Measurements from ENCODE around the gene PGAP2. TPM values are rescaled to one million over a fixed set of nuclear protein-coding genes. Genes with fewer than 3 reads are reported as not detected.

The PGAP2 gene
- polyA plus RNA-seq, 2 donors = 34.0 to 36.9 TPM

DNA sequence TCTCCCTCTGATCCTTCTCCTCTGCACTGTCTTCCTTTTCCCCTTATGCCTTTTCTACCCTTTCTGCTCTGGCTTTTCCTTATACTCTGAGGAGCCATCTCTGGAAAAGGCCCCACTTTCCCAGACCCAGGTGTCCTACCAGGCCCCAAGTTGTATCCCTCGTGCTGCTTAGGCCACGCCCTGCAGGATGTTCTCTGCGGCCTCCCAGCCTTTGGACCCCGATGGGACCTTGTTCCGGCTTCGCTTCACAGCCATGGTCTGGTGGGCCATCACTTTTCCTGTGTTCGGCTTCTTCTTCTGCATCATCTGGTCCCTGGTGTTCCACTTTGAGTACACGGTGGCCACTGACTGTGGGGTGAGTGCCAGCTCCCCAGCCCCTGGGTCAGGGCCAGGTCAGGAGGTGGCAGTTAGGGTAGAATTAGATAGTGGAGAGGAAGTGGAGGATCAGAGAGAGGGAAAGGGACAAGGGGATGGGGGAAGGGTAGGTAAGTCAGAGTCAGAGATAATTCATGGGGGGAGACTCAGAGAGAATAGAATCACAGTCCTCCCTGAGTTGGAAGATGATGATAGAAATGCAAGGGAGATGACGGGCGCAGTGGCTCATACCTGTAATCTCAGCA is 8.9 kb downstream of the PGAP2 start:
- Histone ChIP-seq H3K36me3 (ENCODE audit: control insufficient read depth in 2 of 2, insufficient read depth in 2 of 2, low read length in 1 of 2) (no peaks in the 10 kb centered on the region), H3K4me1 (ENCODE audit: control insufficient read depth in 2 of 2, insufficient read depth in 2 of 2, low read length in 1 of 2) (peaks cover 0 to 3% of the 10 kb centered on the region in 2 donors), H3K27ac (ENCODE audit: low read depth in 2 of 2, low read length in 1 of 2) (no peak overlapping the region), H3K9me3 (ENCODE audit: control insufficient read depth in 2 of 2, insufficient read depth in 1 of 2, low read depth in 1 of 2, low read length in 1 of 2) (no peaks in the 10 kb centered on the region), H3K4me3 (ENCODE audit: low read depth in 1 of 2, low read length in 2 of 2) (no peak overlapping the region), H3K27me3 (ENCODE audit: control insufficient read depth in 1 of 2, insufficient read depth in 2 of 2, low read length in 2 of 2) (no peaks in the 10 kb centered on the region)
- 87 to 91% methylated on average over 10 of the region's 10 CpGs for WGBS, 2 donors

DNA sequence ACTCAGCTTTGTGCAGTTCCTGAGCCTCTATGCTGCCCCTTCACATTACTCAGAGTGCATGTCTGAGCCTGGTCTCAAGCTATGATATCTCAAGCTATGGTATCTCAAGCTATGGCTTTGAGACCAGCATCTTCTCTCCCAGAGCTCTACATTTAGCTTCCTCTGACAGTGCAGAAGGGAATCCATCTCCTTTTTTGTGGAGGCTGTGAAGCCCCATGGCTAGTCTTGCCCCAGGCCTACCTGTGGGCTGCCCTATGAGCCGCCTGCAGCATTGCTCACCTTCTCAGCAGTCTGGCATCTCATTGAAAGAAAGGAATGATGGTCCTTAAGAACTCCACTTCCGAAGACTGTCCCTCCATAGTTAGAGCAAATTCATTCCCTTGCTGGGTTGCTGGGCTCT is 12.6 kb downstream of the PGAP2 start:
- H3K27me3 ChIP-seq (ENCODE audit: control insufficient read depth in 1 of 2, insufficient read depth in 2 of 2, low read length in 2 of 2) = no peaks in the 10 kb centered on the region
- H3K36me3 ChIP-seq (ENCODE audit: control insufficient read depth in 2 of 2, insufficient read depth in 2 of 2, low read length in 1 of 2) = peaks cover 0 to 9% of the 10 kb centered on the region in 2 donors
- peaks cover 0 to 10% of the 10 kb centered on the region in 2 donors for H3K4me1 ChIP-seq (ENCODE audit: control insufficient read depth in 2 of 2, insufficient read depth in 2 of 2, low read length in 1 of 2)
- WGBS, 2 donors = 97% methylated on average over 2 of the region's 2 CpGs
- peaks cover 0 to 3% of the 10 kb centered on the region in 2 donors for H3K9me3 ChIP-seq (ENCODE audit: control insufficient read depth in 2 of 2, insufficient read depth in 1 of 2, low read depth in 1 of 2, low read length in 1 of 2)
- no peak overlapping the region for H3K4me3 ChIP-seq (ENCODE audit: low read depth in 1 of 2, low read length in 2 of 2)
- H3K27ac ChIP-seq (ENCODE audit: low read depth in 2 of 2, low read length in 1 of 2) = no peak overlapping the region

DNA sequence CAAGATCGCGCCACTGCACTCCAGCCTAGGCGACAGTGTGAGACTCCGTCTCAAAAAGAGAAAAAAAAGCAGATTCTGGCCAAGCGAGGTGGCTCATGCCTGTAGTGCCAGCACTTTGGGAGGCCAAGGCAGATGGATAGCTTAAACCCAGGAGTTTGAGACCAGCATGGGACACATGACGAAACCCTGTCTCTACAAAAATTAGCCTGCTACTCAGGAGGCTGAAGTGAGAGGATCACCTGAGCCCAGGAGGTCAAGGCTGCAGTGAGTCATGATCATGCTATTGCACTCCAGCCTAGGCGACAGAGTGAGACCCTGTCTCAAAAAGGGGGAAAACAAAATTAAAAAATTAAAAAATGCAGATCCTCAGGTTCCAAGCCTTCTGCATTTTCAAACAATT is 14.0 kb downstream of the PGAP2 start:
- H3K4me3 ChIP-seq (ENCODE audit: low read depth in 1 of 2, low read length in 2 of 2) = no peak overlapping the region
- H3K27ac ChIP-seq (ENCODE audit: low read depth in 2 of 2, low read length in 1 of 2) = no peak overlapping the region
- H3K4me1 ChIP-seq (ENCODE audit: control insufficient read depth in 2 of 2, insufficient read depth in 2 of 2, low read length in 1 of 2) = peaks cover 0 to 9% of the 10 kb centered on the region in 2 donors
- WGBS, 2 donors = 92 to 96% methylated on average over 5 to 7 of the region's 7 CpGs
- peaks cover 0 to 3% of the 10 kb centered on the region in 2 donors for H3K9me3 ChIP-seq (ENCODE audit: control insufficient read depth in 2 of 2, insufficient read depth in 1 of 2, low read depth in 1 of 2, low read length in 1 of 2)
- no peaks in the 10 kb centered on the region for H3K27me3 ChIP-seq (ENCODE audit: control insufficient read depth in 1 of 2, insufficient read depth in 2 of 2, low read length in 2 of 2)
- peaks cover 2 to 19% of the 10 kb centered on the region in 2 donors for H3K36me3 ChIP-seq (ENCODE audit: control insufficient read depth in 2 of 2, insufficient read depth in 2 of 2, low read length in 1 of 2)

DNA sequence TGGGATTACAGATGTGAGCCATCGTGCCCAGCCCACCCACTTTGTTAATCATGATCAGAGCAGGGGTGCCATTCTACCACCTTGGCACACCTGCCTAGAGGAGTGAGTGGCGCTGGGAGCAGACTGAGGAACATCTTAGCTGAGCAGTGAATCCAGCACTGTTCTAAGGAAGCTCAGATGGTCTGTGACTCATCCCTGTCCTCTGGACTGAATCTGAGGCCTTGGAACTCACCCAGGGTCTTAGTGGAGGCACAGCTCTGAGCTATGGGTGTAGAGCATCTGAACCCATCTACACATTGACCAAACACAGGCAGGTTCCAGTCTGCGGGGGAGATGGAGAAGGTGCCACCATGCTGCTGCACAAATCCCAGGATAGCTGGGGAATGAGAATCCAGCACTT is 14.9 kb downstream of the PGAP2 start:
- H3K27me3 ChIP-seq (ENCODE audit: control insufficient read depth in 1 of 2, insufficient read depth in 2 of 2, low read length in 2 of 2) = no peaks in the 10 kb centered on the region
- H3K36me3 ChIP-seq (ENCODE audit: control insufficient read depth in 2 of 2, insufficient read depth in 2 of 2, low read length in 1 of 2) = peaks cover 6 to 26% of the 10 kb centered on the region in 2 donors
- H3K9me3 ChIP-seq (ENCODE audit: control insufficient read depth in 2 of 2, insufficient read depth in 1 of 2, low read depth in 1 of 2, low read length in 1 of 2) = peaks cover 0 to 3% of the 10 kb centered on the region in 2 donors
- no peak overlapping the region for H3K4me3 ChIP-seq (ENCODE audit: low read depth in 1 of 2, low read length in 2 of 2)
- WGBS, 2 donors = 84 to 86% methylated on average over 3 of the region's 3 CpGs
- H3K4me1 ChIP-seq (ENCODE audit: control insufficient read depth in 2 of 2, insufficient read depth in 2 of 2, low read length in 1 of 2) = peaks cover 0 to 7% of the 10 kb centered on the region in 2 donors
- H3K27ac ChIP-seq (ENCODE audit: low read depth in 2 of 2, low read length in 1 of 2) = no peak overlapping the region

DNA sequence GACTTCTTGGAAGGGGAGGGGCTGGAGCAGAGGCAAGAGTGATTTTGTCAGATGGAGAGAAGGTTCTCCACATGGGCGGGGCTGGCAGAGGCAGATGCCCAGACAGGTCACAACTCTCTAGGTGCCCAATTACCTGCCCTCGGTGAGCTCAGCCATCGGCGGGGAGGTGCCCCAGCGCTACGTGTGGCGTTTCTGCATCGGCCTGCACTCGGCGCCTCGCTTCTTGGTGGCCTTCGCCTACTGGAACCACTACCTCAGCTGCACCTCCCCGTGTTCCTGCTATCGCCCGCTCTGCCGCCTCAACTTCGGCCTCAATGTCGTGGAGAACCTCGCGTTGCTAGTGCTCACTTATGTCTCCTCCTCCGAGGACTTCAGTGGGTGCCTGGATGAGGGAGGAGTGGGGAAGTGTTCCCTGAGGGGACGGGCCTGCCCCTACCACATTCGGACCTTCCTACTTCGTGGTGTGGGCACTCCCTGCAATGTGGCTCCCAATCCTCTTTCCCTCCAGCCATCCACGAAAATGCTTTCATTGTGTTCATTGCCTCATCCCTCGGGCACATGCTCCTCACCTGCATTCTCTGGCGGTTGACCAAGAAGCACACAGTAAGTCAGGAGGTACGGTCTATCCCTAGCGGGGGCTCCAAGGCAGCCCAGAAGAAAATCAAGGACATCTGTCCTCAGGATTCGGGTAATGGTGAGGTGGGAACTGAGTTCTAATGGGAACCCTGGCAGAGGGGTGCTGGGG is 15.6 kb downstream of the PGAP2 start:
- WGBS, 2 donors = 91 to 94% methylated on average over 29 to 30 of the region's 30 CpGs
- Histone ChIP-seq H3K4me1 (ENCODE audit: control insufficient read depth in 2 of 2, insufficient read depth in 2 of 2, low read length in 1 of 2) (peaks cover 0 to 7% of the 10 kb centered on the region in 2 donors), H3K36me3 (ENCODE audit: control insufficient read depth in 2 of 2, insufficient read depth in 2 of 2, low read length in 1 of 2) (peaks cover 6 to 26% of the 10 kb centered on the region in 2 donors), H3K27ac (ENCODE audit: low read depth in 2 of 2, low read length in 1 of 2) (no peak overlapping the region), H3K4me3 (ENCODE audit: low read depth in 1 of 2, low read length in 2 of 2) (no peak overlapping the region), H3K27me3 (ENCODE audit: control insufficient read depth in 1 of 2, insufficient read depth in 2 of 2, low read length in 2 of 2) (no peaks in the 10 kb centered on the region), H3K9me3 (ENCODE audit: control insufficient read depth in 2 of 2, insufficient read depth in 1 of 2, low read depth in 1 of 2, low read length in 1 of 2) (peaks cover 0 to 3% of the 10 kb centered on the region in 2 donors)

DNA sequence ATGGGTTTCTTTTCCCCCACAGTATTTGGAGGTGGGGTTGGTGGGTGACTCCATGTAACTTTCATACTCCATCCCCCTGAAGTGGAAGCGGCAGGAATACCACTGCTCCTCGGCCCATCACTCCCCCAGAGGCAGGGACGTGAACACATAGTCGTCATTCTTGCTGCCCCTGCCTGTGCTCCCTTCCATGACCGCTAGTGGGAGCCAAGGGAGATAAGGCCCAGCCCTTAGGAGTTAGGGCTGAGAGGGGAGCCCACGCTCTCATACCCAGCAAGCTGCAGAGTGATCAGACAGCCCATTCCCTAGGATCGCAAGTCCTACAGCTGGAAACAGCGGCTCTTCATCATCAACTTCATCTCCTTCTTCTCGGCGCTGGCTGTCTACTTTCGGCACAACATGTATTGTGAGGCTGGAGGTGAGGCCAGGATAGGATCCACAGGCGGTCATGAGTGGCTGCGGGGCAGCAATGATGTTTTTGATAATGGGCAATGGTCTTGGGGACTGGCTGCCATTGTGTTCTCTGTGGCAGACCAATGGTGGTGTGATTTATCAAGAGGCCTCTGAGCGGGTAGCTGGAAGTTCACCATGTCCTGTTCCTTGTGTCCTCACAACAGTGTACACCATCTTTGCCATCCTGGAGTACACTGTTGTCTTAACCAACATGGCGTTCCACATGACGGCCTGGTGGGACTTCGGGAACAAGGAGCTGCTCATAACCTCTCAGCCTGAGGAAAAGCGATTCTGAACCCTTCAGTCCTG is 16.5 kb downstream of the PGAP2 start:
- H3K27ac ChIP-seq (ENCODE audit: low read depth in 2 of 2, low read length in 1 of 2) = no peak overlapping the region
- 73 to 82% methylated on average over 18 of the region's 18 CpGs for WGBS, 2 donors

DNA sequence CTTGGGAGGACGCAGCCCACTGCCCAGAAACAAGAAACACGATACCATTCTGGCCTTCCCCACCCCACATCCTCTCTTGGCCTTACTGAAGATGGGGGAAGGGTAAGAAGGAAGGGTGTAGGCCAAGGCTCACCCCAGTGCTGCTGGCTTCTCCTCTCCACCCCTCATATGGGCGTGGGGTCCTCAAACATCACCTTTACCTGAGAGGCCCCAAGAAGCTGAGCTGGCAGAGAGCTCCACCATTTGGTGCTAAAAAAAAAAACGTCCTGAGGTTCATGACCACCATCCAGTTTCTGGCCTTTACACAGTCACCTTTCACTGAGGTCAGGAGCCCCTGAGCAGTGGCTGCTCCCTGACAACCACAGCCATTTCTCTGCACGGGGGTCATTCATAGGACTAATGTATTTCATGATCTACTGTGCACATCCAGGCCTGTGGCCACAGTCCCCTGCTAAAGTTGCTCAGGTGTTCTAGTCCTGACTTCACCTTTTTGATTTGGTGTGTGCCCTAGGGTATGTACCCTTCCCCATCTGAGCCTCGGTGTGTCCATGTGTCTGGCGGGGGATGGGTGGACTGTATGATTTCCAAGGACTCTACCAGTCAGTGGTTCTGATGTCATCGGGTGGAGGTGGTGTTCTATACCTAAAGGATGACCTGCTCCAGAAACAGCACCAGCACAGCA is 17.3 kb downstream of the PGAP2 start:
- Histone ChIP-seq H3K4me1 (ENCODE audit: control insufficient read depth in 2 of 2, insufficient read depth in 2 of 2, low read length in 1 of 2) (peaks cover 0 to 7% of the 10 kb centered on the region in 2 donors), H3K4me3 (ENCODE audit: low read depth in 1 of 2, low read length in 2 of 2) (no peak overlapping the region), H3K36me3 (ENCODE audit: control insufficient read depth in 2 of 2, insufficient read depth in 2 of 2, low read length in 1 of 2) (peaks cover 6 to 28% of the 10 kb centered on the region in 2 donors), H3K27ac (ENCODE audit: low read depth in 2 of 2, low read length in 1 of 2) (no peak overlapping the region), H3K9me3 (ENCODE audit: control insufficient read depth in 2 of 2, insufficient read depth in 1 of 2, low read depth in 1 of 2, low read length in 1 of 2) (peaks cover 0 to 3% of the 10 kb centered on the region in 2 donors), H3K27me3 (ENCODE audit: control insufficient read depth in 1 of 2, insufficient read depth in 2 of 2, low read length in 2 of 2) (no peaks in the 10 kb centered on the region)
- WGBS, 2 donors = 83 to 86% methylated on average over 8 of the region's 8 CpGs

More for the DNA sequence above, 16.5 kb downstream of the PGAP2 start:
- Histone ChIP-seq H3K36me3 (ENCODE audit: control insufficient read depth in 2 of 2, insufficient read depth in 2 of 2, low read length in 1 of 2) (peaks cover 6 to 26% of the 10 kb centered on the region in 2 donors), H3K4me1 (ENCODE audit: control insufficient read depth in 2 of 2, insufficient read depth in 2 of 2, low read length in 1 of 2) (peaks cover 0 to 7% of the 10 kb centered on the region in 2 donors), H3K9me3 (ENCODE audit: control insufficient read depth in 2 of 2, insufficient read depth in 1 of 2, low read depth in 1 of 2, low read length in 1 of 2) (peaks cover 0 to 3% of the 10 kb centered on the region in 2 donors), H3K27me3 (ENCODE audit: control insufficient read depth in 1 of 2, insufficient read depth in 2 of 2, low read length in 2 of 2) (no peaks in the 10 kb centered on the region), H3K4me3 (ENCODE audit: low read depth in 1 of 2, low read length in 2 of 2) (no peak overlapping the region)

DNA sequence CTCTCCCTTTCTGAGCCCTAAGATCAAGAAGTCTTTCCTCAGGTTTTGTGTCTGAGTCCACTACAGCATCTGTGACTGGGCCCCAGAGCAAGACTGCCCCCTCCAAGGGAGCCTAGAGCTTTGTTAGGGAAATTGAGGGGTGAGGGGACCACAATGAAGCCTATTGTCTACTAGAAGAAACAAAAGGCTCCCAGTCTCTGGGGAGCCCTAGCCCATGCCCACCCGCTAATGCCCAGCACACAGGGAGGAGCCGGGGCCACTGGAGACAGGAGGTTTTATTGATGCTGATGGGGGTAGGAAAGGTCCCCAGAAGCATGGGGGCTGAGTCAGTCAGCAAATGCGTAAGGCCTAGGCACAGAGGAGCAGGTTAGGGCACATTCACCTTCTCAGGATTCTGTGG is 18.4 kb downstream of the PGAP2 start:
- Histone ChIP-seq H3K36me3 (ENCODE audit: control insufficient read depth in 2 of 2, insufficient read depth in 2 of 2, low read length in 1 of 2) (peaks cover 6 to 34% of the 10 kb centered on the region in 2 donors), H3K9me3 (ENCODE audit: control insufficient read depth in 2 of 2, insufficient read depth in 1 of 2, low read depth in 1 of 2, low read length in 1 of 2) (peaks cover 0 to 3% of the 10 kb centered on the region in 2 donors)
- 88 to 97% methylated on average over 3 of the region's 3 CpGs for WGBS, 2 donors

More for the DNA sequence above, 18.4 kb downstream of the PGAP2 start:
- H3K27ac ChIP-seq (ENCODE audit: low read depth in 2 of 2, low read length in 1 of 2) = no peak overlapping the region
- no peak overlapping the region for H3K4me3 ChIP-seq (ENCODE audit: low read depth in 1 of 2, low read length in 2 of 2)
- no peaks in the 10 kb centered on the region for H3K27me3 ChIP-seq (ENCODE audit: control insufficient read depth in 1 of 2, insufficient read depth in 2 of 2, low read length in 2 of 2)
- H3K4me1 ChIP-seq (ENCODE audit: control insufficient read depth in 2 of 2, insufficient read depth in 2 of 2, low read length in 1 of 2) = peaks cover 5 to 7% of the 10 kb centered on the region in 2 donors

All from esophagus (tissue), 2 donors.